ENCODE measurements around the gene MACROD2.

GRCh38 chr20:15528391-15529111 is 1533.2 kb downstream of the MACROD2 start:
- TF ChIP-seq CTCF (IDR thresholded peaks at IDR 0.05) (no peak), POLR2A (IDR thresholded peaks at IDR 0.05) (no peak)
